ENCODE results near the gene TMEM167B.

Gene TMEM167B

GRCh38 chr1:109080441-109081082 lies 10.0 kb upstream of the TMEM167B start:
- Histone ChIP-seq H3K36me3 (ENCODE audit: control insufficient read depth, low read length) (no peaks in the 10 kb centered on the region), H3K4me1 (ENCODE audit: control insufficient read depth, low read length) (peaks cover 20% of the 10 kb centered on the region), H4K20me1 (ENCODE audit: control insufficient read depth, insufficient read depth, low read depth, low read length) (no peaks in the 10 kb centered on the region), H3K9me2 (replicated peaks; ENCODE audit: control insufficient read depth, low read length) (no peaks in the 10 kb centered on the region), H3K27ac (ENCODE audit: low read depth, low read length) (no peak overlapping the region), H3K79me2 (ENCODE audit: control insufficient read depth, low read length) (peaks cover 2% of the 10 kb centered on the region), H3K9me3 (ENCODE audit: control insufficient read depth, insufficient read depth, low read length) (no peaks in the 10 kb centered on the region), H3F3A (ENCODE audit: control insufficient read depth, insufficient read depth) (peaks cover 3% of the 10 kb centered on the region; the same call in 1 of the 2 replicates), H3K4me3 (ENCODE audit: low read length) (no peak overlapping the region), H3K4me2 (ENCODE audit: low read length) (no peak overlapping the region), H3K27me3 (ENCODE audit: control insufficient read depth, low read length) (no peaks in the 10 kb centered on the region)
- TF ChIP-seq CTCF (IDR thresholded peaks at IDR 0.05; ENCODE audit: low read depth, low read length, poor library complexity, severe bottlenecking) = no peak
- TF ChIP-seq EZH2phosphoT487 (IDR thresholded peaks at IDR 0.05; ENCODE audit: borderline replicate concordance, low read length) = no peak

GRCh38 chr1:109083501-109083900 lies 7.1 kb upstream of the TMEM167B start:
- no peaks in the 10 kb centered on the region for H3K9me3 ChIP-seq (ENCODE audit: control insufficient read depth, insufficient read depth, low read length)
- no peak overlapping the region for H3K4me3 ChIP-seq (ENCODE audit: low read length)
- no peaks in the 10 kb centered on the region for H3K79me2 ChIP-seq (ENCODE audit: control insufficient read depth, low read length)
- no peak overlapping the region for H3K27ac ChIP-seq (ENCODE audit: low read depth, low read length)
- no peaks in the 10 kb centered on the region for H4K20me1 ChIP-seq (ENCODE audit: control insufficient read depth, insufficient read depth, low read depth, low read length)
- no peaks in the 10 kb centered on the region for H3K9me2 ChIP-seq (replicated peaks; ENCODE audit: control insufficient read depth, low read length)
- H3K4me1 ChIP-seq (ENCODE audit: control insufficient read depth, low read length) = peaks cover 1% of the 10 kb centered on the region
- no peaks in the 10 kb centered on the region for H3K27me3 ChIP-seq (ENCODE audit: control insufficient read depth, low read length)
- H3K4me2 ChIP-seq (ENCODE audit: low read length) = no peak overlapping the region
- TF ChIP-seq EZH2phosphoT487 (IDR thresholded peaks at IDR 0.05; ENCODE audit: borderline replicate concordance, low read length) (no peak), CTCF (IDR thresholded peaks at IDR 0.05; ENCODE audit: low read depth, low read length, poor library complexity, severe bottlenecking) (no peak)
- H3F3A ChIP-seq (ENCODE audit: control insufficient read depth, insufficient read depth) = no peaks in the 10 kb centered on the region; the same call in 1 of the 2 replicates
- H3K36me3 ChIP-seq (ENCODE audit: control insufficient read depth, low read length) = no peaks in the 10 kb centered on the region

GRCh38 chr1:109083923-109084322 lies 6.6 kb upstream of the TMEM167B start:
- Histone ChIP-seq H3K27ac (ENCODE audit: low read depth, low read length) (no peak overlapping the region), H3K4me2 (ENCODE audit: low read length) (no peak overlapping the region), H3F3A (ENCODE audit: control insufficient read depth, insufficient read depth) (no peaks in the 10 kb centered on the region; the same call in 1 of the 2 replicates)

More at GRCh38 chr1:109083923-109084322, 6.6 kb upstream of the TMEM167B start:
- Histone ChIP-seq H3K79me2 (ENCODE audit: control insufficient read depth, low read length) (no peaks in the 10 kb centered on the region), H3K36me3 (ENCODE audit: control insufficient read depth, low read length) (no peaks in the 10 kb centered on the region), H4K20me1 (ENCODE audit: control insufficient read depth, insufficient read depth, low read depth, low read length) (no peaks in the 10 kb centered on the region), H3K4me1 (ENCODE audit: control insufficient read depth, low read length) (no peaks in the 10 kb centered on the region), H3K27me3 (ENCODE audit: control insufficient read depth, low read length) (no peaks in the 10 kb centered on the region), H3K9me2 (replicated peaks; ENCODE audit: control insufficient read depth, low read length) (no peaks in the 10 kb centered on the region), H3K4me3 (ENCODE audit: low read length) (no peak overlapping the region), H3K9me3 (ENCODE audit: control insufficient read depth, insufficient read depth, low read length) (no peaks in the 10 kb centered on the region)
- no peak for TF ChIP-seq CTCF (IDR thresholded peaks at IDR 0.05; ENCODE audit: low read depth, low read length, poor library complexity, severe bottlenecking)
- no peak for TF ChIP-seq EZH2phosphoT487 (IDR thresholded peaks at IDR 0.05; ENCODE audit: borderline replicate concordance, low read length)

All from DOHH2 (cell line).